K562 (cell line): ENCODE results near the gene DYSF. TPM values are rescaled to one million over a fixed set of nuclear protein-coding genes. Genes with fewer than 3 reads are reported as not detected.

Experiments used
- ATAC-seq: fragments of 200-7000 bp; cut with Tn5 transposase; 3 replicates; pipeline ENCODE4 v1.9.1; 2020; ENCODE audit warnings: moderate library complexity
- BruUV-seq: library from RNA; stranded (reverse); fragments of 400-500 nt; replicated peaks from 2 replicates; lab custom pipeline; 2021; lab: Mats Ljungman, UMichigan
- CTCF ChIA-PET: fragments of 300-600 bp; formaldehyde crosslinking; extraction: SDS; loops from one replicate; lab custom pipeline; 2021; ENCODE audit warnings: low intra/inter-chr PET ratio; lab: Yijun Ruan, JAX
- POLR2A ChIA-PET: fragments of 300-600, 350-650 bp; sonication (Branson Sonifier 250); formaldehyde crosslinking; extraction: SDS; loops from one replicate; lab custom pipeline; 2021; ENCODE audit warnings: antibody characterized with exemption, inconsistent platforms; lab: Yijun Ruan, JAX
- DNase-seq, 4 experiments: peaks; one replicate each; pipeline versions ENCODE4 v3.0.0 to v3.0.0-alpha.2; 2011 to 2018; ENCODE audit warnings: low spot score in 3 of 4, mixed read lengths in 3 of 4; ENCODE audit errors: extremely low read depth in 1 of 4
- FAIRE-seq: peaks from 2 replicates; lab custom pipeline; 2011; peaks lifted over from hg19 to GRCh38; lab: Jason Lieb, UNC
- H2AFZ ChIP-seq: 2 replicates; pipeline ENCODE4 v1.6.0; 2011; ENCODE audit warnings: low read depth, low read length, control low read depth, inconsistent platforms
- H3K27ac ChIP-seq: fragments of 200-600 bp; 3 replicates; pipeline ENCODE4 v1.8.0; 2011; ENCODE audit warnings: low read depth, mild to moderate bottlenecking, control low read depth, inconsistent platforms, low read length, moderate library complexity, mixed read lengths; ENCODE audit errors: extremely low read depth
- H3K27me3 ChIP-seq, 2 experiments: fragments of 300-600 bp in 1 of 2; 2 replicates in 1 of 2; 3 replicates in 1 of 2; pipeline versions ENCODE4 v1.6.0 to v1.8.0; 2011; ENCODE audit warnings: inconsistent platforms in 2 of 2, low read length in 2 of 2, mild to moderate bottlenecking in 1 of 2, mixed read lengths in 1 of 2, moderate library complexity in 1 of 2; ENCODE audit not compliant: control insufficient read depth in 2 of 2, insufficient read depth in 2 of 2
- H3K36me3 ChIP-seq: fragments of 300-600 bp; 3 replicates; pipeline ENCODE4 v1.8.0; 2011; ENCODE audit warnings: mild to moderate bottlenecking, low read length, inconsistent platforms; ENCODE audit not compliant: control insufficient read depth, insufficient read depth
- H3K4me1 ChIP-seq, 2 experiments: fragments of 200-600 bp in 1 of 2; replicated peaks in 1 of 2; 2 replicates in 1 of 2; 3 replicates in 1 of 2; pipeline versions ENCODE4 v1.5.1 to v1.8.0; 2011; ENCODE audit warnings: inconsistent platforms in 2 of 2, low read length in 2 of 2, mild to moderate bottlenecking in 1 of 2, mixed read lengths in 1 of 2, moderate library complexity in 1 of 2; ENCODE audit not compliant: control insufficient read depth in 2 of 2, insufficient read depth in 2 of 2
- H3K4me2 ChIP-seq: 2 replicates; pipeline ENCODE4 v1.6.1; 2011; ENCODE audit warnings: low read length, control low read depth, inconsistent platforms, mixed read lengths; ENCODE audit not compliant: insufficient read depth
- H3K4me3 ChIP-seq: fragments of 200-600 bp; sonication (generic), shearing (Covaris generic); 2 replicates; pipeline ENCODE4 v1.5.1; 2016; ENCODE audit warnings: control low read depth, inconsistent platforms
- H3K79me2 ChIP-seq: fragments of 200-600 bp; 3 replicates; pipeline ENCODE4 v1.8.0; 2011; ENCODE audit warnings: low read length, inconsistent platforms; ENCODE audit not compliant: control insufficient read depth, insufficient read depth
- H3K9ac ChIP-seq, 2 experiments: 2 replicates each; pipeline versions ENCODE4 v1.6.0 to v1.6.1; 2011; ENCODE audit warnings: low read depth in 2 of 2, low read length in 2 of 2, control low read depth in 1 of 2, inconsistent platforms in 1 of 2, mild to moderate bottlenecking in 1 of 2, mixed read lengths in 1 of 2; ENCODE audit not compliant: insufficient read depth in 1 of 2
- H3K9me1 ChIP-seq: one replicate; pipeline ENCODE4 v1.6.0; 2011; ENCODE audit warnings: inconsistent platforms, mild to moderate bottlenecking, low read length, moderate library complexity; ENCODE audit not compliant: control insufficient read depth, insufficient read depth
- H3K9me3 ChIP-seq: replicated peaks from 2 replicates; pipeline ENCODE4 v1.5.1; 2011; ENCODE audit warnings: low read depth, low read length, inconsistent platforms; ENCODE audit not compliant: control insufficient read depth, insufficient read depth
- H4K20me1 ChIP-seq: replicated peaks from 2 replicates; pipeline ENCODE4 v1.6.1; 2011; ENCODE audit warnings: low read length, inconsistent platforms, mixed read lengths; ENCODE audit not compliant: control insufficient read depth, insufficient read depth
- GTF2E2 ChIP-seq: fragments of 200-800 bp; sonication (Bioruptor generic); IDR thresholded peaks from 2 replicates; pipeline ENCODE4 v1.6.1; 2016; ENCODE audit warnings: missing genetic modification characterization, missing compliant biosample characterization
- HNRNPL ChIP-seq: fragments of 200-400 bp; formaldehyde crosslinking; IDR thresholded peaks from 2 replicates; pipeline ENCODE4 v1.6.1; 2017; ENCODE audit warnings: low read depth, mild to moderate bottlenecking, low read length
- POU5F1 ChIP-seq: fragments of 150-350 bp; IDR thresholded peaks from 2 replicates; pipeline ENCODE4 v1.6.1; 2014; ENCODE audit warnings: borderline replicate concordance, low read length, low read depth, mild to moderate bottlenecking; ENCODE audit not compliant: partially characterized antibody
- PPARD ChIP-seq: fragments of 250-450 bp; sonication (Bioruptor Pico); IDR thresholded peaks from 2 replicates; pipeline ENCODE4 v1.8.0; 2022; ENCODE audit warnings: inconsistent platforms, mild to moderate bottlenecking, moderate library complexity
- WGBS: fragments of 100-300 bp; shearing (Covaris generic); methylation state at CpG from one replicate; pipeline ENCODE4 v1.1.6; 2016; ENCODE audit warnings: low coverage, mixed read lengths; ENCODE audit not compliant: insufficient coverage; ENCODE audit errors: missing lambda C conversion rate; 5-methylcytosine and 5-hydroxymethylcytosine counted together
- in situ Hi-C: fragments of 300-500 bp; cut with MboI; formaldehyde crosslinking; loops from 4 replicates; pipeline ENCODE4 v1.15.0; 2018; ENCODE audit warnings: inconsistent platforms, mixed read lengths
- intact Hi-C: fragments of 100-400 bp; cut with micrococcal nuclease; formaldehyde crosslinking; loops from 2 replicates; pipeline ENCODE4 v1.14.2; 2022
- polyA plus RNA-seq, 8 experiments: library from polyadenylated mRNA; depleted of rRNA in 4 of 8; stranded (reverse) in 5 of 8; unstranded in 3 of 8; fragments of >200 nt; fragmentation: Nextera tagmentation in 2 of 8; fragmentation: Illumina TruSeq in 1 of 8; extraction: Ambion mirVana in 2 of 8; extraction: Trizol in 1 of 8; gene quantifications; 2 replicates each; pipeline versions ENCODE4 v1.2.1 to v1.2.3, GENCODE V29; 2011 to 2014; ENCODE audit warnings: inconsistent platforms in 1 of 8, missing spikeins in 1 of 8
- total RNA-seq, 7 experiments: library from RNA; depleted of rRNA in 6 of 7; stranded (reverse); fragments of >200 nt in 6 of 7; fragmentation: Illumina TruSeq in 2 of 7; extraction: Trizol in 2 of 7; gene quantifications; 2 replicates each; pipeline versions ENCODE4 v1.2.1 to v1.2.3, GENCODE V29; 2011 to 2021; ENCODE audit warnings: low replicate concordance in 1 of 7
- TF ChIP-seq, protein P1 (sequence below): fragments of 450-650 bp; formaldehyde crosslinking; IDR thresholded peaks from 2 replicates; pipeline ENCODE4 v1.4.0; 2020; ENCODE audit warnings: mild to moderate bottlenecking, mixed read lengths
- TF ChIP-seq, protein P2 (sequence below): fragments of 250-450 bp; sonication (Bioruptor Pico); IDR thresholded peaks from 2 replicates; pipeline ENCODE4 v1.8.0; 2022; ENCODE audit warnings: moderate library complexity, mild to moderate bottlenecking, inconsistent platforms

Gene DYSF
- total and polyA plus RNA-seq, 9 of the 15 experiments (the other 6 are each of a cell fraction or from before 2014, with no cell fraction given): 0.01 to 0.80 (median 0.29) TPM

DNA sequence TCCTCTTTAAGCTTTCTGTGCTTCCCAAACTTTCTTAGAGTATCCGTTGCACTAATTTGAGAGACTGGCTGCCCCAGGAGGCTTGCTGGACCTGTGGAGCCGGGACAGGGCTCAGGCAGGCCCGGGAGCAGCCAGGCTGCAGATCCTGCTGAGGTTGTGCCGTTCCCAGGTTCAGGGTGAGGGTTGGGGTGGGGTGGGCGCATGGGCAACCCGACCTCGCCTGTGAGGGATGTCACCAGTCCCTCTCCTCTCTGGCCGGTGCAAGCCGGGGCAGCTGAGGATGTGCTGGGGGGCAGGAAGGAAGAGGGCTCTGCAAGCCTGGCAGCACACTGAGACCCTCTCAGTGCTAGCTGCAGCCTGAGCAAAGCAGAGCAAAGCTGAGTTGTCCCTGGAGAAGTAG lies 57.6 kb downstream of the DYSF start:
- Histone ChIP-seq H3K4me3 (no peak overlapping the region), H3K4me2 (no peak overlapping the region), H4K20me1 (peaks cover 6% of the 10 kb centered on the region), H3K27ac (no peak overlapping the region), H3K9ac (0 out of 4 replicates have a peak overlapping the region, but pooled peaks of 1 of the 2 experiments have one; percentile 21), H2AFZ (no peak overlapping the region)
- WGBS: 6% methylated on average over 9 of the region's 9 CpGs
- no TSS peak for BruUV-seq
- DNase-seq (no peak), FAIRE-seq (no peak)
- POLR2A ChIA-PET: interaction anchor here (1.5 kb wide), 1 partner anchor 211 kb away, joined by 4 read pairs; no protein-coding TSS in a partner anchor
- CTCF ChIA-PET: interaction anchor here (1.1 to 4.6 kb wide), 3 partner anchors 211 to 287 kb away, joined by 3 to 71 read pairs (median 9); no protein-coding TSS in a partner anchor
- in situ Hi-C loops: no loop called here
- no peak for TF ChIP-seq POU5F1
- no peak for TF ChIP-seq GTF2E2 (tag)
- TF ChIP-seq, protein P1, sequence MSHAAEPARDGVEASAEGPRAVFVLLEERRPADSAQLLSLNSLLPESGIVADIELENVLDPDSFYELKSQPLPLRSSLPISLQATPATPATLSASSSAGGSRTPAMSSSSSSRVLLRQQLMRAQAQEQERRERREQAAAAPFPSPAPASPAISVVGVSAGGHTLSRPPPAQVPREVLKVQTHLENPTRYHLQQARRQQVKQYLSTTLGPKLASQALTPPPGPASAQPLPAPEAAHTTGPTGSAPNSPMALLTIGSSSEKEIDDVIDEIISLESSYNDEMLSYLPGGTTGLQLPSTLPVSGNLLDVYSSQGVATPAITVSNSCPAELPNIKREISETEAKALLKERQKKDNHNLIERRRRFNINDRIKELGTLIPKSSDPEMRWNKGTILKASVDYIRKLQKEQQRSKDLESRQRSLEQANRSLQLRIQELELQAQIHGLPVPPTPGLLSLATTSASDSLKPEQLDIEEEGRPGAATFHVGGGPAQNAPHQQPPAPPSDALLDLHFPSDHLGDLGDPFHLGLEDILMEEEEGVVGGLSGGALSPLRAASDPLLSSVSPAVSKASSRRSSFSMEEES (CRISPR knock-in tag): no peak
- TF ChIP-seq PPARD (CRISPR knock-in tag): no peak
- TF ChIP-seq, protein P2, sequence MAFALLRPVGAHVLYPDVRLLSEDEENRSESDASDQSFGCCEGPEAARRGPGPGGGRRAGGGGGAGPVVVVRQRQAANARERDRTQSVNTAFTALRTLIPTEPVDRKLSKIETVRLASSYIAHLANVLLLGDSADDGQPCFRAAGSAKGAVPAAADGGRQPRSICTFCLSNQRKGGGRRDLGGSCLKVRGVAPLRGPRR: no peak
- TF ChIP-seq HNRNPL: no peak
- TF ChIP-seq, all 486 proteins: peak for 0
- Histone ChIP-seq H3K9me3 (no peaks in the 10 kb centered on the region), H3K27me3 (peaks cover 0 to 40% of the 10 kb centered on the region in 2 experiments; a peak in 4 of 5 replicates), H3K9me1 (no peaks in the 10 kb centered on the region), H3K79me2 (no peaks in the 10 kb centered on the region), H3K4me1 (no peaks in the 10 kb centered on the region), H3K36me3 (no peaks in the 10 kb centered on the region)
- intact Hi-C loops: loop anchor here (1.0 to 5.0 kb wide), 4 partner anchors 50 to 354 kb away; no protein-coding TSS in a partner anchor
- ATAC-seq: no peak
